ENCODE results near the gene NFATC2. TPM values are rescaled to one million over a fixed set of nuclear protein-coding genes. Genes with fewer than 3 reads are reported as not detected.
A peak's percentile ranks its signal among the peaks of the same experiment; 100 is the strongest.

Gene NFATC2
- total RNA-seq, 2 donors from 2014 or later: 11.9 to 24.5 TPM

DNA sequence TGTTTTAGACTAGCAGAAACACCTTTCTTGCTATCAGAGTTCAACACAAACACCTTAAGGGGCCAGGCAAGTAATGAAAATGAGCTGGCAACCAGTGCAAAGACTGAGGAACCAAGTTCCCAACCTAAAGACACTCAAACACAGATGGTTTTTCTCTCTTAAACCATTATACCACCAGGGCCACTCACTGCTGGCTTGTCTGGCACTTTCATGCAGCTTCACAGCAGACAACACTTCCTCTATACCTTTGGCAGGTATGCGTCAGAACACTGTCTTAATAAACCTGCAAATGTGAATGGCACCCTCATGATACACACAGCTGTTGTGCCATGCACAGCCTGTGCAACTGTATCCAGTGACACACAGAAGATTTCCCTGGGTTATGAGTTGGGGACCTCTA, 41.6 kb downstream of the NFATC2 start:
- Histone ChIP-seq H3K4me1 (ENCODE audit: control insufficient read depth in 1 of 2, low read depth in 2 of 2) (peaks cover 0 to 6% of the 10 kb centered on the region in 2 donors), H3K9me3 (no peaks in the 10 kb centered on the region), H3K36me3 (peaks cover 4% of the 10 kb centered on the region), H3K4me3 (no peak overlapping the region), H3K27ac (no peak overlapping the region), H3K27me3 (replicated peaks; ENCODE audit: insufficient read depth) (no peaks in the 10 kb centered on the region)
- no peak for DNase-seq (ENCODE audit: low spot score)
- TF ChIP-seq, protein P1, sequence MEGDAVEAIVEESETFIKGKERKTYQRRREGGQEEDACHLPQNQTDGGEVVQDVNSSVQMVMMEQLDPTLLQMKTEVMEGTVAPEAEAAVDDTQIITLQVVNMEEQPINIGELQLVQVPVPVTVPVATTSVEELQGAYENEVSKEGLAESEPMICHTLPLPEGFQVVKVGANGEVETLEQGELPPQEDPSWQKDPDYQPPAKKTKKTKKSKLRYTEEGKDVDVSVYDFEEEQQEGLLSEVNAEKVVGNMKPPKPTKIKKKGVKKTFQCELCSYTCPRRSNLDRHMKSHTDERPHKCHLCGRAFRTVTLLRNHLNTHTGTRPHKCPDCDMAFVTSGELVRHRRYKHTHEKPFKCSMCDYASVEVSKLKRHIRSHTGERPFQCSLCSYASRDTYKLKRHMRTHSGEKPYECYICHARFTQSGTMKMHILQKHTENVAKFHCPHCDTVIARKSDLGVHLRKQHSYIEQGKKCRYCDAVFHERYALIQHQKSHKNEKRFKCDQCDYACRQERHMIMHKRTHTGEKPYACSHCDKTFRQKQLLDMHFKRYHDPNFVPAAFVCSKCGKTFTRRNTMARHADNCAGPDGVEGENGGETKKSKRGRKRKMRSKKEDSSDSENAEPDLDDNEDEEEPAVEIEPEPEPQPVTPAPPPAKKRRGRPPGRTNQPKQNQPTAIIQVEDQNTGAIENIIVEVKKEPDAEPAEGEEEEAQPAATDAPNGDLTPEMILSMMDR (IDR thresholded peaks at IDR 0.05): no peak
- no peak for ATAC-seq (ENCODE audit: insufficient number of reproducible peaks, low FRiP score, low read depth)

DNA sequence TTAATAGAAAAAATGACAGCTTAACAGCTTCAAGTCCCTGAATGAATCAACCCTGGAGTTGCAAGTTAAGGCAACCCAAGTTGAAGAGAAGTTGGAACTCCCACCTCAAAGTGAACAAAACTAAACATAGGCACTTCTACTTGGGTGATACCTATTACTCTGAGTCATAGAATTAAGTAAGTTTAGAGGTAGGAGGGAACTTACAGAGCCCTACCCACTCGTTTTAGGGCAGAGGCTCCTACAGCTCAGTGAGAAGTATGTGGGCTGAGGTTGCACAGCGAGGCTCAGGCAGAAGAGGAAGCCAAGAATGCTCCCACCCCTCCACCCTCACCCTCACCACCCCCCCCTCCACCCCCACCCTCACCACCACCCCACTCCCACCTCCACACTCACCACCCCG, 42.2 kb downstream of the NFATC2 start:
- Histone ChIP-seq H3K27ac (no peak overlapping the region), H3K36me3 (no peaks in the 10 kb centered on the region), H3K9me3 (no peaks in the 10 kb centered on the region), H3K4me1 (ENCODE audit: control insufficient read depth in 1 of 2, low read depth in 2 of 2) (peaks cover 0 to 6% of the 10 kb centered on the region in 2 donors), H3K4me3 (no peak overlapping the region), H3K27me3 (replicated peaks; ENCODE audit: insufficient read depth) (no peaks in the 10 kb centered on the region)
- DNase-seq (ENCODE audit: low spot score): no peak
- TF ChIP-seq, protein P1 (IDR thresholded peaks at IDR 0.05): no peak
- ATAC-seq (ENCODE audit: insufficient number of reproducible peaks, low FRiP score, low read depth): no peak

DNA sequence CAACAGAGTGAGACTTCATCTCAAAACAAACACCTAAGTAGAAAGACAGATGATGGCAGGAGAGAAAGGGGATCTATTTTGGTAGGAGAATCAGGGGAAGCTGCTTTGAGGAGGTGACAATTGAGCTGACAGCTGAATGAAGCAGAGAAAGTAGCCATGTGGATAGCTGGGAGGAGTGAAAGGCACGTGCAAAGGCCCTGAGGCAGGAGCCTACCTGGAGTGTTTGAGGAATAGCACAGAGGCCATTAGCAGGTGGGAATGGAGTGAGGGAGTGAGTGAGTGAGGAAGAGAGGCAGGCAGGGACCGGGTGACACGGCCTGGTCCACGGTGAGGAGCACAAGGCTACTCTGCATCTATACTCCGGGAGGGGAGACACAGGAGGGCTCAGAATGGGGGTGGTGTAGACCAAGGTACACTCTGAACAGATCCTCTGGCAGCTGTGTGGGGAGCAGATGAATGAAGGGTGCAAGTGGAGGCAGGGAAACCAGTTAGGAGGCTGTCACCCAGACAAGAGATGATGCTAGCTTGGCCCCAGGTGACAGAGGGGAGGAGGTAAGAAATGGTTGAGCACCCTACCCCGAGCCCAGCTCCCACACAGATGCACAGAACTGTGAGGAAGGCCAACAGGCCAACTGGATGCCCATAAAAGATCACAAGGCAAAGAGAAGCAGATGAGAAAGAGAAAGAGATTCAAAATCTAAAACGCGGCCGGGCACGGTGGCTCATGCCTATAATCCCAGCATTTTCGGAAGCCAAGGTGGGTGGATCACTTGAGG, 43.6 kb downstream of the NFATC2 start:
- Histone ChIP-seq H3K4me3 (no peak overlapping the region), H3K27ac (no peak overlapping the region), H3K36me3 (no peaks in the 10 kb centered on the region), H3K4me1 (ENCODE audit: control insufficient read depth in 1 of 2, low read depth in 2 of 2) (peaks cover 0 to 6% of the 10 kb centered on the region in 2 donors), H3K9me3 (no peaks in the 10 kb centered on the region), H3K27me3 (replicated peaks; ENCODE audit: insufficient read depth) (no peaks in the 10 kb centered on the region)
- TF ChIP-seq, protein P1 (IDR thresholded peaks at IDR 0.05): no peak
- no peak for ATAC-seq (ENCODE audit: insufficient number of reproducible peaks, low FRiP score, low read depth)
- DNase-seq (ENCODE audit: low spot score): no peak

DNA sequence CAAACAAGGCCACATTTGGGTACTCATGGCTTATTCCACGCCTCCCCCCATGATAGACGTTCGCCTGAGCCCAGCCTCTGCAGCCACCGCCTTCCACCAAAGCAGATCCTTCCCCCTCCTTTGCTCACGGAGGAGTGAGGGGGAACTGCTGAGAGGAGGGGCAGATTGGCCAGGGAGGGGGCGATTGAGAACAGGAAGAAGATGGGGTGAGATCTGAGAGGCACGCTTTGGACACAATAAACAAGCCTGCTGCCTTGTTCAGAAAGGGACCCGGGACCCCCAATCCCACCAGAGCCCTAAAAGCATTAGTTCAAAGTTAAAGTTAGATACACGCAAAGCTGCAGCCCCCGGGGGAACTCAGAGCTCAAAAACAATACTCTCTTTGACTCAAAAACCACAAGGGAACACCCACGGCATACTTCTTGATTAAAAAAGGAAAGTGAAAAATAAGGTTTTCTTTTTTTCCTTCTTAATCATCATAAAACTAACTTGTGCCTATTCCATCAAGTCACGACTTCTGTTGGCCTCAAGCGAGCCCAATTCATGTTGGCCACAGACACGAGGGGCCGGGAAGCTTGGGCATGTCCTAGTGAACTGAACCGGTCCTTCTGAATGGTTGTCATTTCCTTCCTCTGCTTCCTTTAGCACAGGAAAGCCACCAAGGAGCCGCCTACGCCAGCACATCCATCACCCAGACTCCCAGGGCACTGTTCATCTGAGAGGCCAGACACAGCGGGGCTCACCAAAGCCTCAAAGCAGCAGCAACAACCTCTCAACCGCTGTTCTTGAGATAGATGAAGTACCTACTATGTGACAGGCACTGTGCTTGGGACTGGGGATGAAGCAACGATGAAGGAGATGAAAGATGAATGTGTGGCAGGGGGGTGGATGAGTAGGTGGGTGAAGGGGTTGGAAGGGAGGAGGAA, 44.7 kb downstream of the NFATC2 start:
- TF ChIP-seq, protein P1 (IDR thresholded peaks at IDR 0.05): no peak
- DNase-seq (ENCODE audit: low spot score) (no peak), ATAC-seq (ENCODE audit: insufficient number of reproducible peaks, low FRiP score, low read depth) (no peak)
- Histone ChIP-seq H3K9me3 (no peaks in the 10 kb centered on the region), H3K27me3 (replicated peaks; ENCODE audit: insufficient read depth) (no peaks in the 10 kb centered on the region), H3K4me3 (peak overlapping the region; percentile 0), H3K27ac (no peak overlapping the region), H3K36me3 (no peaks in the 10 kb centered on the region), H3K4me1 (ENCODE audit: control insufficient read depth in 1 of 2, low read depth in 2 of 2) (peaks cover 2 to 6% of the 10 kb centered on the region in 2 donors)

DNA sequence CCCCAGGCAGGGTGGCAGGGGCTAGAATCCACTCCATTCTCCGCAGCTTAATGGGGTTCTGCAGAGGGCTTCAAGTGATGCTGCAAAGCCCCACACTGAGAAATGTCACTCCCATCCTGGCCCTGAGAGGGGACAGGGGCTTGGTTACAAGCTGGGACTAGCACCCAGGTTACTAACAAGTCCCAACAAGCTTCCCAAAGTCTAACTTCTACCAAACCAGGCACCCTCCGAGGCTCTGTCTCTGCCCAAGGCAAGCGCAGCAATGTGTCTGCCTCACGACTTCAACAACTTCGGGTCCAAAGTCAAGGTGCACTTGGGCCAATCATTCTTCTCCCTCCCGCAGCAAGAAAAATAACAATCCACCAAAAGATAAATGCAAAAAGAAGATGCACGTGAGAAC, 45.6 kb downstream of the NFATC2 start:
- H3K4me1 ChIP-seq (ENCODE audit: control insufficient read depth in 1 of 2, low read depth in 2 of 2): peaks cover 6 to 10% of the 10 kb centered on the region in 2 donors
- ATAC-seq (ENCODE audit: insufficient number of reproducible peaks, low FRiP score, low read depth) (no peak), DNase-seq (ENCODE audit: low spot score) (no peak)
- H3K27me3 ChIP-seq (replicated peaks; ENCODE audit: insufficient read depth): no peaks in the 10 kb centered on the region
- no peaks in the 10 kb centered on the region for H3K36me3 ChIP-seq
- no peaks in the 10 kb centered on the region for H3K9me3 ChIP-seq
- H3K27ac ChIP-seq: no peak overlapping the region
- H3K4me3 ChIP-seq: no peak overlapping the region
- TF ChIP-seq, protein P1 (IDR thresholded peaks at IDR 0.05): no peak
